Endodermal cell (in vitro differentiated cells): ENCODE results near the gene CEP70. TPM values are rescaled to one million over a fixed set of nuclear protein-coding genes. Genes with fewer than 3 reads are reported as not detected.

Source experiments
- DNase-seq: peaks from one replicate; pipeline ENCODE4 v3.0.0-alpha.2; 2017
- H3K27ac ChIP-seq: 2 replicates; pipeline ENCODE4 v1.5.1; 2013; ENCODE audit warnings: mild to moderate bottlenecking, low read depth, low read length, moderate library complexity
- H3K27me3 ChIP-seq: 2 replicates; pipeline ENCODE4 v1.6.1; 2013; ENCODE audit warnings: mild to moderate bottlenecking, low read length, moderate library complexity; ENCODE audit not compliant: insufficient read depth, control insufficient read depth, poor library complexity, severe bottlenecking
- H3K36me3 ChIP-seq: 2 replicates; pipeline ENCODE4 v1.7.0; 2013; ENCODE audit warnings: mild to moderate bottlenecking, low read length, moderate library complexity; ENCODE audit not compliant: control insufficient read depth, insufficient read depth
- H3K4me1 ChIP-seq: one replicate; pipeline ENCODE4 v1.7.0; 2013; ENCODE audit warnings: low read length; ENCODE audit not compliant: control insufficient read depth, insufficient read depth
- H3K4me3 ChIP-seq: 2 replicates; pipeline ENCODE4 v1.5.1; 2013; ENCODE audit warnings: mild to moderate bottlenecking, low read length, moderate library complexity
- H3K9ac ChIP-seq: 2 replicates; pipeline ENCODE4 v1.6.1; 2013; ENCODE audit warnings: mild to moderate bottlenecking, low read length, moderate library complexity; ENCODE audit not compliant: poor library complexity, severe bottlenecking; ENCODE audit errors: extremely low read depth
- H3K9me3 ChIP-seq: 2 replicates; pipeline ENCODE4 v1.6.1; 2013; ENCODE audit warnings: mild to moderate bottlenecking, low read length, moderate library complexity; ENCODE audit not compliant: control insufficient read depth
- H3K27ac Mint-ChIP-seq: 2 replicates; pipeline ENCODE4 v1.8.0; 2020; ENCODE audit warnings: mixed read lengths
- H3K27me3 Mint-ChIP-seq: 2 replicates; pipeline ENCODE4 v1.8.0; 2021; ENCODE audit warnings: mild to moderate bottlenecking, mixed read lengths; ENCODE audit not compliant: insufficient read depth
- H3K36me3 Mint-ChIP-seq: 2 replicates; pipeline ENCODE4 v1.8.0; 2020; ENCODE audit warnings: low read depth, mixed read lengths
- H3K4me1 Mint-ChIP-seq: 2 replicates; pipeline ENCODE4 v1.8.0; 2020; ENCODE audit warnings: mixed read lengths
- H3K4me3 Mint-ChIP-seq: 2 replicates; pipeline ENCODE4 v1.8.0; 2020; ENCODE audit warnings: mild to moderate bottlenecking, moderate library complexity, mixed read lengths
- H3K9me3 Mint-ChIP-seq: 2 replicates; pipeline ENCODE4 v1.8.0; 2020; ENCODE audit warnings: mild to moderate bottlenecking, mixed read lengths
- CTCF ChIP-seq: fragments of 200-600 bp; sonication (generic); conservative IDR thresholded peaks from 2 replicates; pipeline ENCODE4 v1.5.0; 2021; ENCODE audit warnings: antibody characterized with exemption, mild to moderate bottlenecking
- WGBS, 2 experiments: methylation state at CpG; one replicate each; pipeline versions ENCODE4 v1.1.5 to v1.1.7; 2013; ENCODE audit warnings: missing lambda C conversion rate in 2 of 2, mixed read lengths in 1 of 2; ENCODE audit not compliant: insufficient coverage in 1 of 2, insufficient read length in 1 of 2; 5-methylcytosine and 5-hydroxymethylcytosine counted together
- total RNA-seq, 2 donors: library from RNA; stranded (reverse); fragmentation: NEBNext Ultra II Directional in 1 of 2; extraction: Animal tissue kit (Norgen Biotek cat#: 25700) in 1 of 2; gene quantifications; 2 replicates in 1 of 2; 3 replicates in 1 of 2; pipeline ENCODE4 v1.2.1, GENCODE V29; 2021

The CEP70 gene
- total RNA-seq, 2 donors from 2014 or later: 113 to 131 TPM

DNA sequence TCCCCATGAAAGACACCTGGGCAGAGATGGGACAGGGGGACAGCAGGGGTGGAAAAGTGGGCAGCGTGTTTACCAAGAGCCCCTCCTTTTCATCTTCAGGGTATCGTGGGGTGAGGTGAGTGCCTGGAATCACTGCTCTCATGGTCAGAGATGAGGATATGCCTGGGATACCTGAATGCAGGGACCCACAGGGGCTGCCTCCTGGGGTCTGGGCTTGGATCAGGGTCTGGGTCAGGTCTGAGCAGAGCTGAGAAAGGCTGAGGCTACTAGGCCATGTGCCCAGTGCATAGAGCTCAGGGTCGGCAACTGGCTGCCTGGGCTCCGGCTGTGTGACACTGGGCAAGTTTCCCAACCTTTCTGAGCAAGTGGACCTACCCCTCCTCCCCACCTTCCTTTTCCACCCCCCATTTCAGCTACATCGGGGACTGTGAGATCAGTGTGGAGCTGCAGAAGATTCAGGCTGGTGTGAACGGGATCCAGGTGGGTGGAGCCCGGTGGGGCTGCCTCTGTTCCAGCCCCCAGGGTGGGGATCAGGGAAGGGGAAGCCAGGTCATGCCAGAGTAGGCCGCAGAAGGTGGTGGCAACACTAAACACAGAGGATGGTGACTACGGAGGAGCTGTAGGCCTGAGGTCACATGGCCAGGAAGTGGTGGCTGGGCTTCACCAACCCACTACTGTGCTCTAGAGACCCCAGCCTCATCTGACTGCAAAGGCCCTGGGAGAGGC is 135.1 kb downstream of the CEP70 start:
- H3K27me3 ChIP-seq: no peaks in the 10 kb centered on the region
- H3K9me3 ChIP-seq: no peaks in the 10 kb centered on the region
- peaks cover 25% of the 10 kb centered on the region for H3K36me3 Mint-ChIP-seq
- H3K9me3 Mint-ChIP-seq: peaks cover 8% of the 10 kb centered on the region
- H3K36me3 ChIP-seq: no peaks in the 10 kb centered on the region
- H3K27me3 Mint-ChIP-seq: no peaks in the 10 kb centered on the region
- no peaks in the 10 kb centered on the region for H3K4me1 Mint-ChIP-seq
- DNase-seq: peak; percentile 38
- TF ChIP-seq CTCF: no peak
- peak overlapping the region; percentile 61 for H3K27ac Mint-ChIP-seq
- no peak overlapping the region for H3K4me3 ChIP-seq
- no peak overlapping the region for H3K27ac ChIP-seq
- WGBS, 2 experiments: 81 to 91% methylated on average over 4 to 9 of the region's 9 CpGs
- H3K4me1 ChIP-seq: peaks cover 3% of the 10 kb centered on the region
- no peak overlapping the region for H3K9ac ChIP-seq
- no peak overlapping the region for H3K4me3 Mint-ChIP-seq

DNA sequence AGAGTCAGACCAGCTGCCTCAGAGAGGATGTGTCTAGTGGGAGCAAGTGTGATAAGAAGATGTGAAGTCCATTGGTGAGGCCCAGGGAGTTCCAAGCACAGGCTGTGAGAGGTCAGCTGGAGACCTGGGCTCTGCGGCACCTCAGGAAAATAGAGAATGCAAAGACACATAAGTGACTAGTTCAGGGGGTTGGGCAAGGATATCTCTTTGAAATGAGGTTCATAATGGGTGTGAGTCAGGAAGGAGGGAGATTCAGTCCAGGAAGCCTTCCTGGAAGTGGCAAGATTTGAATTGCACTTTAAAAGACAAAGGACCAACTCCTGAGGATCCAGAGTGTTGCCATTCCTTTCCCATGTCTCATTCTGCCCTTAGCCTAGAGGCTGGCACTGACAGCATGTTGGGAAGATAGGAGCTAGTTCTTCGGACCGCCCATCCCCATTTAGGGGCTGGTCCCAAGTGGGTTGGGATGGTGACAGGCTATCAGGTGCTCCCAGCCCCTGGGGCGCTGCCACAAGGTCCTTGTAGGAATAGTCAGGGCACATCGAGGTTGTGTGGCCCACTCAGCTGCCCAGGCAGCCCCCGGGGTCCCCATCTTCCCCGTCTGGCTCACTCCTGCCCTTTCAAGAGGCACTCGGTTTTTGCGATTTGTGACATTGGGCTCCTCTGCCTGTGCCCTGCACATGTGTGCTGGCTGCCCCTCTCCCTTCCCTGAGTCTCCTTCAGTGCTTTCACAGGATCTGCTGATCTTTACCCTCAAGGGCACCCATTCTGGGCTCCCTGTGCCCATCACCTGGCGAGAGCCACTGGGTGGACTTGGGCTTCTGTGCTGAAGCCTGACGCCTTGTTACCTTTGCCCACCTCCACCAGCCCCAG is 136.0 kb downstream of the CEP70 start:
- no peaks in the 10 kb centered on the region for H3K27me3 Mint-ChIP-seq
- no peaks in the 10 kb centered on the region for H3K4me1 Mint-ChIP-seq
- peak; percentile 45 for DNase-seq
- Histone ChIP-seq H3K4me1 (peaks cover 3% of the 10 kb centered on the region), H3K27ac (no peak overlapping the region), H3K36me3 (no peaks in the 10 kb centered on the region), H3K9me3 (no peaks in the 10 kb centered on the region), H3K4me3 (no peak overlapping the region), H3K27me3 (no peaks in the 10 kb centered on the region), H3K9ac (no peak overlapping the region)
- H3K27ac Mint-ChIP-seq: peak overlapping the region; percentile 53
- peaks cover 25% of the 10 kb centered on the region for H3K36me3 Mint-ChIP-seq
- 81 to 83% methylated on average over 7 to 11 of the region's 11 CpGs for WGBS, 2 experiments
- no peak overlapping the region for H3K4me3 Mint-ChIP-seq
- no peak for TF ChIP-seq CTCF
- H3K9me3 Mint-ChIP-seq: peaks cover 8% of the 10 kb centered on the region

GRCh38 chr3:138456961-138457862 is 136.8 kb downstream of the CEP70 start:
- H3K4me1 Mint-ChIP-seq: no peaks in the 10 kb centered on the region
- H3K4me3 Mint-ChIP-seq: no peak overlapping the region
- no peak overlapping the region for H3K4me3 ChIP-seq
- no peak for TF ChIP-seq CTCF
- no peaks in the 10 kb centered on the region for H3K27me3 ChIP-seq
- H3K27me3 Mint-ChIP-seq: no peaks in the 10 kb centered on the region
- DNase-seq: peak; percentile 46
- no peak overlapping the region for H3K27ac ChIP-seq
- H3K36me3 ChIP-seq: no peaks in the 10 kb centered on the region
- 90 to 98% methylated on average over 7 to 13 of the region's 13 CpGs for WGBS, 2 experiments
- no peak overlapping the region for H3K9ac ChIP-seq
- peaks cover 25% of the 10 kb centered on the region for H3K36me3 Mint-ChIP-seq
- peak overlapping the region; percentile 49 for H3K27ac Mint-ChIP-seq
- H3K4me1 ChIP-seq: peaks cover 3% of the 10 kb centered on the region
- H3K9me3 Mint-ChIP-seq: peaks cover 8% of the 10 kb centered on the region
- H3K9me3 ChIP-seq: no peaks in the 10 kb centered on the region
